ENCODE data around the gene ZCWPW2. TPM values are rescaled to one million over a fixed set of nuclear protein-coding genes. Genes with fewer than 3 reads are reported as not detected.
A peak's percentile ranks its signal among the peaks of the same experiment; 100 is the strongest.

ZCWPW2 gene
- total RNA-seq = 1 to 10 TPM in 4 of 6 donors, under 1 TPM in 2; 0.70 to 1.5 (median 1.0) TPM
- 1 to 10 TPM in 1 of 2 donors, under 1 TPM in 1; 0.84 to 1.5 TPM for polyA plus RNA-seq

- peaks cover 8 to 33% (median 19%) of the 10 kb centered on the region in 3 donors for H3K4me1 ChIP-seq
- intact Hi-C loops (cut with DNase I) = no loop called here
- H3K27ac ChIP-seq = peak within 1 kb of the TSS; percentile 99 to 100 (median 99)
- no peaks in the 10 kb centered on the region for H3K27me3 ChIP-seq
- no peak for FAIRE-seq
- H3K9me3 ChIP-seq = peaks cover 0 to 4% (median 0%) of the 10 kb centered on the region in 4 donors
- ATAC-seq = peak; percentile 95 to 97 (median 96)
- H3K4me3 ChIP-seq = peak within 1 kb of the TSS; percentile 58 to 77 (median 61)
- no peaks in the 10 kb centered on the region for H3K36me3 ChIP-seq
- no peak for TF ChIP-seq CTCF (IDR thresholded peaks at IDR 0.05)
- peak; percentile 95 to 97 (median 96) for DNase-seq
- WGBS, 2 donors = 0% methylated on average over 81 to 83 of the region's 83 CpGs
Observed at GRCh38 chr3:28348629-28349468, at the start of gene ZCWPW2, which contains the start of gene AZI2. Gene ZCWPW2 (plus strand): TSS chr3:28348721. CDS start chr3:28413069, 64,348 bp downstream. Gene AZI2 (minus strand): TSS chr3:28348824. CDS start chr3:28340617, 8,207 bp downstream.

GRCh38 chr3:28299705-28300104, 48.8 kb upstream of the ZCWPW2 start:
- no peaks in the 10 kb centered on the region for H3K36me3 ChIP-seq
- H3K9me3 ChIP-seq = no peaks in the 10 kb centered on the region
- no peak overlapping the region for H3K27ac ChIP-seq
- H3K27me3 ChIP-seq = no peaks in the 10 kb centered on the region
- FAIRE-seq (no peak), ATAC-seq (no peak), DNase-seq (no peak)
- TF ChIP-seq CTCF (IDR thresholded peaks at IDR 0.05) = no peak
- 93 to 95% methylated on average over 1 of the region's 1 CpG for WGBS, 2 donors
- no peaks in the 10 kb centered on the region for H3K4me1 ChIP-seq
- H3K4me3 ChIP-seq = no peak overlapping the region
- intact Hi-C loops (cut with DNase I) = no loop called here

- H3K27ac ChIP-seq = no peak overlapping the region
- H3K27me3 ChIP-seq = no peaks in the 10 kb centered on the region
- DNase-seq = no peak
- intact Hi-C loops (cut with DNase I) = no loop called here
- no peak for TF ChIP-seq CTCF (IDR thresholded peaks at IDR 0.05)
- 94 to 98% methylated on average over 5 of the region's 5 CpGs for WGBS, 2 donors
- FAIRE-seq = no peak
- H3K4me1 ChIP-seq = no peaks in the 10 kb centered on the region
- H3K9me3 ChIP-seq = no peaks in the 10 kb centered on the region
- ATAC-seq = no peak
- H3K36me3 ChIP-seq = no peaks in the 10 kb centered on the region
- no peak overlapping the region for H3K4me3 ChIP-seq
Observed at GRCh38 chr3:28300345-28300962, 48.1 kb upstream of the ZCWPW2 start.

- H3K4me1 ChIP-seq = no peaks in the 10 kb centered on the region
- no peak overlapping the region for H3K4me3 ChIP-seq
- WGBS, 2 donors = 82 to 86% methylated on average over 4 of the region's 4 CpGs
- intact Hi-C loops (cut with DNase I) = no loop called here
- DNase-seq (no peak), ATAC-seq (no peak), FAIRE-seq (no peak)
- no peak overlapping the region for H3K27ac ChIP-seq
- H3K36me3 ChIP-seq = no peaks in the 10 kb centered on the region
- no peaks in the 10 kb centered on the region for H3K27me3 ChIP-seq
- no peak for TF ChIP-seq CTCF (IDR thresholded peaks at IDR 0.05)
- H3K9me3 ChIP-seq = no peaks in the 10 kb centered on the region
Observed at GRCh38 chr3:28301688-28302087, 46.8 kb upstream of the ZCWPW2 start.
